ENCODE results near the gene RAET1G. TPM values are rescaled to one million over a fixed set of nuclear protein-coding genes. Genes with fewer than 3 reads are reported as not detected.

Gene RAET1G
- total and polyA plus RNA-seq, 2 donors (not counting 1 experiment from before 2014, with no cell fraction given), result not detected

- no peak overlapping the region for H3K27ac Mint-ChIP-seq
- intact Hi-C loops (cut with micrococcal nuclease), result no loop called here
- TF ChIP-seq, protein P1, sequence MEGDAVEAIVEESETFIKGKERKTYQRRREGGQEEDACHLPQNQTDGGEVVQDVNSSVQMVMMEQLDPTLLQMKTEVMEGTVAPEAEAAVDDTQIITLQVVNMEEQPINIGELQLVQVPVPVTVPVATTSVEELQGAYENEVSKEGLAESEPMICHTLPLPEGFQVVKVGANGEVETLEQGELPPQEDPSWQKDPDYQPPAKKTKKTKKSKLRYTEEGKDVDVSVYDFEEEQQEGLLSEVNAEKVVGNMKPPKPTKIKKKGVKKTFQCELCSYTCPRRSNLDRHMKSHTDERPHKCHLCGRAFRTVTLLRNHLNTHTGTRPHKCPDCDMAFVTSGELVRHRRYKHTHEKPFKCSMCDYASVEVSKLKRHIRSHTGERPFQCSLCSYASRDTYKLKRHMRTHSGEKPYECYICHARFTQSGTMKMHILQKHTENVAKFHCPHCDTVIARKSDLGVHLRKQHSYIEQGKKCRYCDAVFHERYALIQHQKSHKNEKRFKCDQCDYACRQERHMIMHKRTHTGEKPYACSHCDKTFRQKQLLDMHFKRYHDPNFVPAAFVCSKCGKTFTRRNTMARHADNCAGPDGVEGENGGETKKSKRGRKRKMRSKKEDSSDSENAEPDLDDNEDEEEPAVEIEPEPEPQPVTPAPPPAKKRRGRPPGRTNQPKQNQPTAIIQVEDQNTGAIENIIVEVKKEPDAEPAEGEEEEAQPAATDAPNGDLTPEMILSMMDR (IDR thresholded peaks at IDR 0.05), result no peak
- TF ChIP-seq EZH2 (IDR thresholded peaks at IDR 0.05; ENCODE audit: borderline replicate concordance, insufficient read depth, low read depth, low read length, poor library complexity, severe bottlenecking), result no peak
- H3K27me3 Mint-ChIP-seq, result peaks cover 70% of the 10 kb centered on the region
- WGBS (ENCODE audit: insufficient coverage), result 92% methylated on average over 1 of the region's 1 CpG
- Histone ChIP-seq H3K4me1 (ENCODE audit: control insufficient read depth in 2 of 2, insufficient read depth in 2 of 2, low read length in 2 of 2) (no peaks in the 10 kb centered on the region), H3K4me2 (replicated peaks; ENCODE audit: low read depth, low read length, poor library complexity, severe bottlenecking) (no peak overlapping the region), H4K20me1 (ENCODE audit: control insufficient read depth, insufficient read depth, low read length, poor library complexity, severe bottlenecking) (no peaks in the 10 kb centered on the region), H2AFZ (ENCODE audit: insufficient read depth, low read depth, low read length, poor library complexity, severe bottlenecking) (no peak overlapping the region), H3K9ac (ENCODE audit: low read length) (no peak overlapping the region), H3K4me3 (ENCODE audit: control extremely low read depth in 1 of 5, extremely low read depth in 1 of 5, insufficient read depth in 1 of 5, low read depth in 2 of 5, low read length in 4 of 5) (no peak overlapping the region), H3K36me3 (replicated peaks in 1 of 2; ENCODE audit: control extremely low read depth in 1 of 2, control insufficient read depth in 1 of 2, extremely low read depth in 1 of 2, insufficient read depth in 2 of 2, low read length in 1 of 2) (no peaks in the 10 kb centered on the region), H3K79me2 (ENCODE audit: control insufficient read depth, insufficient read depth, low read length) (no peaks in the 10 kb centered on the region), H3K27me3 (replicated peaks in 1 of 4; ENCODE audit: control extremely low read depth in 1 of 4, control insufficient read depth in 3 of 4, insufficient read depth in 4 of 4, low read length in 3 of 4) (peaks cover 0 to 17% (median 8%) of the 10 kb centered on the region in 4 experiments), H3K9me3 (ENCODE audit: control extremely low read depth in 1 of 3, control insufficient read depth in 2 of 3, insufficient read depth in 1 of 3, low read length in 2 of 3) (peaks cover 0 to 4% (median under 1%) of the 10 kb centered on the region in 3 donors), H3K27ac (ENCODE audit: low read length in 2 of 2) (no peak overlapping the region)
- ATAC-seq (ENCODE audit: low read depth) (no peak), DNase-seq (no peak)
- POLR2A ChIA-PET, result no interaction called here
- CTCF ChIA-PET, result interaction anchor here (0.7 to 1.6 kb wide), 2 partner anchors 12 to 42 kb away, joined by 3 to 4 read pairs; no protein-coding TSS in a partner anchor
- no peaks in the 10 kb centered on the region for H3K9me3 Mint-ChIP-seq (ENCODE audit: insufficient read depth)
- no peak overlapping the region for H3K4me3 Mint-ChIP-seq
- H3K4me1 Mint-ChIP-seq, result no peaks in the 10 kb centered on the region
Observed at GRCh38 chr6:149877659-149878058, 45.3 kb downstream of the RAET1G start.

DNA sequence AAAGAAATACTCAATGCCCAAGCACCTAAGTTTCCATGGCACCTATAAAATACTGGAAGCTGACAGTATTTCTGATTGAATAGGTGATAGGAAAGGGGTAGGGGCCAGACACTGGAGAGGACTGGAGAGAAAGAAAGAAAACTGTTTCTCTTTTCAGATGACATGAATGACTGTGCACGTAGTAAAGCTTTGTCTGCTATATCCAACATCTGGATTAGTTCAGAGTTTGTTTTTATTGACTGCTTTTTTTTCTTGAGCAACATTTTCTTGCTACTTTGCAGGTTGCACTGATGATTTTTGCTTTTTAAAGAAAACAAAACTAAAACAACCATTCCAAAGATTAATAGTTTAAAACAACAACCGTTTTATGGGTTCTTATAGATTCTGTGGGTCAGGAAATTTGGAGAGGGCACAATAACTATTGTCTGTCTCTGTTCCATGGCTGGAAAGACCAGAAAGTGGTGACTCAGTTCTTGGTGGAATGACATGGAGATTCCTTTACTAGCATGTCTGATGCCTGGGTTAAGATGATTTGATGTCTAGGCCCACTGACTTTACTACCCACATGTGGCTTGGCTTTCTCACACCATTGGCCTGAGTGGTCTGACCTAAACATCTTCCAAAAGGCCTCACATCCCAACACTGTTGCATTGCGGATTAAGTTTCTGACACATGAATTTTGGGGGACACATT, 46.5 kb downstream of the RAET1G start:
- H3K9me3 ChIP-seq (ENCODE audit: control extremely low read depth in 1 of 3, control insufficient read depth in 2 of 3, insufficient read depth in 1 of 3, low read length in 2 of 3), result peaks cover 0 to 5% (median 4%) of the 10 kb centered on the region in 3 donors
- intact Hi-C loops (cut with micrococcal nuclease), result no loop called here
- H3K4me3 ChIP-seq (ENCODE audit: control extremely low read depth in 1 of 5, extremely low read depth in 1 of 5, insufficient read depth in 1 of 5, low read depth in 2 of 5, low read length in 4 of 5), result no peak overlapping the region
- ChIA-PET POLR2A (no interaction called here), CTCF (no interaction called here)
- Mint-ChIP-seq H3K4me3 (no peak overlapping the region), H3K9me3 (ENCODE audit: insufficient read depth) (no peaks in the 10 kb centered on the region), H3K27ac (no peak overlapping the region), H3K27me3 (peaks cover 70% of the 10 kb centered on the region), H3K4me1 (no peaks in the 10 kb centered on the region)
- H3K36me3 ChIP-seq (replicated peaks in 1 of 2; ENCODE audit: control extremely low read depth in 1 of 2, control insufficient read depth in 1 of 2, extremely low read depth in 1 of 2, insufficient read depth in 2 of 2, low read length in 1 of 2), result no peaks in the 10 kb centered on the region
- H3K4me1 ChIP-seq (ENCODE audit: control insufficient read depth in 2 of 2, insufficient read depth in 2 of 2, low read length in 2 of 2), result no peaks in the 10 kb centered on the region
- no peak for TF ChIP-seq EZH2 (IDR thresholded peaks at IDR 0.05; ENCODE audit: borderline replicate concordance, insufficient read depth, low read depth, low read length, poor library complexity, severe bottlenecking)
- TF ChIP-seq, protein P1 (IDR thresholded peaks at IDR 0.05), result no peak
- H3K4me2 ChIP-seq (replicated peaks; ENCODE audit: low read depth, low read length, poor library complexity, severe bottlenecking), result no peak overlapping the region
- WGBS (ENCODE audit: insufficient coverage), result 100% methylated on average over 1 of the region's 3 CpGs
- no peak for ATAC-seq (ENCODE audit: low read depth)
- no peak for DNase-seq
- H3K9ac ChIP-seq (ENCODE audit: low read length), result no peak overlapping the region
- H3K27ac ChIP-seq (ENCODE audit: low read length in 2 of 2), result no peak overlapping the region
- H3K27me3 ChIP-seq (replicated peaks in 1 of 4; ENCODE audit: control extremely low read depth in 1 of 4, control insufficient read depth in 3 of 4, insufficient read depth in 4 of 4, low read length in 3 of 4), result peaks cover 0 to 20% (median 9%) of the 10 kb centered on the region in 4 experiments
- H3K79me2 ChIP-seq (ENCODE audit: control insufficient read depth, insufficient read depth, low read length), result no peaks in the 10 kb centered on the region
- no peak overlapping the region for H2AFZ ChIP-seq (ENCODE audit: insufficient read depth, low read depth, low read length, poor library complexity, severe bottlenecking)
- no peaks in the 10 kb centered on the region for H4K20me1 ChIP-seq (ENCODE audit: control insufficient read depth, insufficient read depth, low read length, poor library complexity, severe bottlenecking)

Measured in B cell (primary cell).